Heart left ventricle (tissue), 13 donors: Measurements from ENCODE around the gene SLC27A2.

ENCODE experiments used
- CTCF ChIP-seq, 12 donors: fragments of 200-600 bp; sonication (generic) in 4 of 12; IDR thresholded peaks; one replicate each; pipeline versions ENCODE4 v1.5.0 to v1.8.0; 2018 to 2022; ENCODE audit warnings: antibody characterized with exemption in 12 of 12, mild to moderate bottlenecking in 5 of 12
- POLR2A ChIP-seq, 2 donors: fragments of 450-650 bp; IDR thresholded peaks; one replicate each; pipeline ENCODE4 v1.6.1; 2017; ENCODE audit warnings: antibody characterized with exemption in 2 of 2, mild to moderate bottlenecking in 2 of 2, moderate library complexity in 2 of 2
- donor health status: ischemic (EF 13 %, LVEDD 7.1; RV severe dilation, severe dysfunction).
- donor health status: DM: no; HTN: yes; CAD: no.
- donor health status: DM: no; HTN: no; CAD: no.
- donor health status: ischemic (EF 25% LVEDD 6.9; RV normal size, moderate dysfunction).
- donor health status: ischemic (EF 25% LVEDD 5.7; RV mildly dilated, moderate dysfunction).
- donor health status: ischemic (EF 35%, LVEDD 5.7; RV mildly dilated, moderate dysfunction).
- donor health status: nonischemic (EF 11% LVEDD 7.7; RV severe dilation, severe dysfunction).
- donor health status: DM: yes; HTN: yes; CAD: no.
- donor health status: PGD.
- donor health status: ischemic (EF 29% LVEDD 5.4; RV normal size, mild dysfunction).
- donor health status: nonischemic (EF 23%, LVEDD 6.1; RV moderate dilation, normal function).

- TF ChIP-seq CTCF (IDR thresholded peaks at IDR 0.05): no peak
- TF ChIP-seq POLR2A (IDR thresholded peaks at IDR 0.05): no peak
Measured at GRCh38 chr15:50137893-50138292, 44.1 kb upstream of the SLC27A2 start.
